ENCODE results near the gene KCTD4.

DNA sequence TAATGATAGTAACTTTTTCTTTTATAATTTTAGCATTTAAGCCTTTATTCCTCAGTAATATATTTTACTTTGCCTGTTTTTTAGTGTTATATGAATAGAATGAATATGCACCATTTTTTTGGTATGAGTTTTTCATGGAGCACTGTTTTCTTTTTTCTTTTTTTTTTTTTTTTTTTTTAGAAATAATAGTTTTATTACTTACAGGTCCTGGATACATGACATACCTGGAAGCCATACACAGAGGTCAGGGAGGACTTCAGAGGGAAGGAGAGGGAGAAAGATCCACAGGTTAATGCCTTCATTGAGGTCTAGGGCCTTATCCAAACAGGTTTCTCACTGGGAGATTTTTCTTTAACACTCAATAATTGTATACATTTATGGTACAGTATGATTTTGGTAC lies 26.4 kb downstream of the KCTD4 start:
- TF ChIP-seq, protein P1, sequence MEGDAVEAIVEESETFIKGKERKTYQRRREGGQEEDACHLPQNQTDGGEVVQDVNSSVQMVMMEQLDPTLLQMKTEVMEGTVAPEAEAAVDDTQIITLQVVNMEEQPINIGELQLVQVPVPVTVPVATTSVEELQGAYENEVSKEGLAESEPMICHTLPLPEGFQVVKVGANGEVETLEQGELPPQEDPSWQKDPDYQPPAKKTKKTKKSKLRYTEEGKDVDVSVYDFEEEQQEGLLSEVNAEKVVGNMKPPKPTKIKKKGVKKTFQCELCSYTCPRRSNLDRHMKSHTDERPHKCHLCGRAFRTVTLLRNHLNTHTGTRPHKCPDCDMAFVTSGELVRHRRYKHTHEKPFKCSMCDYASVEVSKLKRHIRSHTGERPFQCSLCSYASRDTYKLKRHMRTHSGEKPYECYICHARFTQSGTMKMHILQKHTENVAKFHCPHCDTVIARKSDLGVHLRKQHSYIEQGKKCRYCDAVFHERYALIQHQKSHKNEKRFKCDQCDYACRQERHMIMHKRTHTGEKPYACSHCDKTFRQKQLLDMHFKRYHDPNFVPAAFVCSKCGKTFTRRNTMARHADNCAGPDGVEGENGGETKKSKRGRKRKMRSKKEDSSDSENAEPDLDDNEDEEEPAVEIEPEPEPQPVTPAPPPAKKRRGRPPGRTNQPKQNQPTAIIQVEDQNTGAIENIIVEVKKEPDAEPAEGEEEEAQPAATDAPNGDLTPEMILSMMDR (IDR thresholded peaks at IDR 0.05): no peak
- TF ChIP-seq EP300 (IDR thresholded peaks at IDR 0.05): no peak
